PC-9 (cell line): Measurements from ENCODE around the gene MEIS2. TPM values are rescaled to one million over a fixed set of nuclear protein-coding genes. Genes with fewer than 3 reads are reported as not detected.
A peak's percentile ranks its signal among the peaks of the same experiment; 100 is the strongest.

Experiments
- BruUV-seq: library from RNA; stranded (reverse); fragments of 400-500 nt; replicated peaks from 2 replicates; lab custom pipeline; 2021; lab: Mats Ljungman, UMichigan
- CTCF ChIA-PET: fragments of 300-600 bp; sonication (Branson Sonifier 250); formaldehyde crosslinking; loops from one replicate; lab custom pipeline; 2022; ENCODE audit warnings: antibody characterized with exemption; lab: Charles Lee
- POLR2A ChIA-PET: fragments of 300-600 bp; sonication (Branson Sonifier 250); formaldehyde crosslinking; loops from one replicate; lab custom pipeline; 2022; ENCODE audit warnings: antibody characterized with exemption; ENCODE audit not compliant: unreplicated experiment; lab: Charles Lee
- DNase-seq, 2 experiments: peaks; one replicate each; pipeline versions ENCODE4 v3.0.0 to v3.0.0-alpha.2; 2015 to 2022; ENCODE audit warnings: mixed read lengths in 1 of 2
- H2AFZ ChIP-seq: fragments of 200-600 bp; sonication (generic); 2 replicates; pipeline ENCODE4 v1.8.1; 2017; ENCODE audit warnings: antibody characterized with exemption
- H3F3A ChIP-seq: fragments of 200-600 bp; sonication (generic); 2 replicates; pipeline ENCODE4 v1.8.1; 2017; ENCODE audit warnings: antibody characterized with exemption, mild to moderate bottlenecking, low read depth; ENCODE audit not compliant: insufficient read depth
- H3K27ac ChIP-seq: fragments of 200-600 bp; sonication (generic); 2 replicates; pipeline ENCODE4 v1.6.1; 2016; ENCODE audit warnings: mixed run types
- H3K27me3 ChIP-seq: fragments of 200-600 bp; sonication (generic); 2 replicates; pipeline ENCODE4 v1.6.1; 2016; ENCODE audit warnings: low read depth, mixed run types; ENCODE audit not compliant: insufficient read depth
- H3K36me3 ChIP-seq: fragments of 200-600 bp; sonication (generic); 2 replicates; pipeline ENCODE4 v1.6.1; 2016; ENCODE audit warnings: low read depth, mixed run types
- H3K4me1 ChIP-seq: fragments of 200-600 bp; sonication (generic); replicated peaks from 2 replicates; pipeline ENCODE4 v1.6.1; 2016; ENCODE audit warnings: mixed run types; ENCODE audit not compliant: insufficient read depth
- H3K4me2 ChIP-seq: fragments of 200-600 bp; sonication (generic); 2 replicates; pipeline ENCODE4 v1.6.1; 2017; ENCODE audit warnings: mixed run types
- H3K4me3 ChIP-seq: fragments of 200-600 bp; sonication (generic); 2 replicates; pipeline ENCODE4 v1.6.1; 2016; ENCODE audit warnings: mixed run types
- H3K79me2 ChIP-seq: fragments of 200-600 bp; sonication (generic); 2 replicates; pipeline ENCODE4 v1.6.1; 2017; ENCODE audit warnings: low read depth, mixed run types
- H3K9me2 ChIP-seq: fragments of 200-600 bp; sonication (generic); 2 replicates; pipeline ENCODE4 v1.8.1; 2017; ENCODE audit warnings: mild to moderate bottlenecking; ENCODE audit not compliant: insufficient read depth
- H3K9me3 ChIP-seq: fragments of 200-600 bp; sonication (generic); 2 replicates; pipeline ENCODE4 v1.8.1; 2016; ENCODE audit warnings: low read depth; ENCODE audit not compliant: insufficient read depth
- H4K20me1 ChIP-seq: fragments of 200-600 bp; sonication (generic); 2 replicates; pipeline ENCODE4 v1.8.1; 2017; ENCODE audit not compliant: insufficient read depth
- CTCF ChIP-seq: fragments of 200-600 bp; sonication (generic); conservative IDR thresholded peaks from 2 replicates; pipeline ENCODE4 v1.6.1; 2017; ENCODE audit warnings: mixed run types, antibody characterized with exemption, mild to moderate bottlenecking, moderate library complexity
- EZH2 ChIP-seq: fragments of 200-600 bp; sonication (generic); IDR thresholded peaks from 2 replicates; pipeline ENCODE4 v1.8.0; 2017; ENCODE audit warnings: antibody characterized with exemption, low read depth
- intact Hi-C: fragments of 100-400 bp; cut with micrococcal nuclease; formaldehyde crosslinking; loops from one replicate; pipeline ENCODE4 v1.10.0; 2022; ENCODE audit not compliant: unreplicated experiment
- total RNA-seq: library from RNA; stranded (reverse); gene quantifications from 2 replicates; pipeline ENCODE4 v1.2.3, GENCODE V29; 2021

Gene MEIS2
- total RNA-seq, 1 experiment from 2014 or later, result 29.1 TPM

DNA sequence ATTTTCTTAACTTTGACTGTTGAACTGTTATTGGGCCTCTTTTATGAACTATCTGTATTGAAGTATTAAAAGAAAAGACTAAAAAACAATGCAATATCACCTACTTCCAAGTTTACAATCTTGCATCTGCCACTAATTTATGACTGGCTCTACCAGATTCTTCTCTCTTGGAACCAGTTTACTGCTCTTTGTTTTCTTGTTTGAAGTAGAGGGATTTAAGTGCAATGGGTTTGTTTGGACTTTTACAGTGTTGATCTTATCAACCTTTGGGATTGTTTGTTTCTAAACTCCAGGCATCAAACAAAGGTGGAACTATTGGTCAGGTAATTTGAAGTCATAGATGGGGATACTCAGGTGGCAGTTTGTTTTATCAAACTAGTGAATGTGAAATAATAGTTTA is 43.0 kb upstream of the MEIS2 start:
- ChIA-PET POLR2A (no interaction called here), CTCF (no interaction called here)
- Histone ChIP-seq H3K9me3 (no peaks in the 10 kb centered on the region), H3K27ac (no peak overlapping the region), H3K27me3 (no peaks in the 10 kb centered on the region), H3K4me3 (no peak overlapping the region), H2AFZ (no peak overlapping the region), H4K20me1 (no peaks in the 10 kb centered on the region), H3K9me2 (no peaks in the 10 kb centered on the region), H3K79me2 (no peaks in the 10 kb centered on the region), H3F3A (no peaks in the 10 kb centered on the region), H3K4me2 (no peak overlapping the region), H3K36me3 (no peaks in the 10 kb centered on the region), H3K4me1 (no peaks in the 10 kb centered on the region)
- intact Hi-C loops, result no loop called here
- no peak for TF ChIP-seq EZH2
- TF ChIP-seq CTCF, result no peak
- DNase-seq, result peak in 1 of 2 experiments; percentile 50
- BruUV-seq, result no TSS peak

- POLR2A ChIA-PET, result no interaction called here
- H3K27me3 ChIP-seq, result no peaks in the 10 kb centered on the region
- DNase-seq, result no peak
- no peaks in the 10 kb centered on the region for H3F3A ChIP-seq
- H4K20me1 ChIP-seq, result no peaks in the 10 kb centered on the region
- H3K4me3 ChIP-seq, result no peak overlapping the region
- CTCF ChIA-PET, result no interaction called here
- no peaks in the 10 kb centered on the region for H3K79me2 ChIP-seq
- intact Hi-C loops, result no loop called here
- no peaks in the 10 kb centered on the region for H3K4me1 ChIP-seq
- H2AFZ ChIP-seq, result no peak overlapping the region
- TF ChIP-seq EZH2 (no peak), CTCF (no peak)
- no peaks in the 10 kb centered on the region for H3K36me3 ChIP-seq
- no peaks in the 10 kb centered on the region for H3K9me2 ChIP-seq
- no peak overlapping the region for H3K4me2 ChIP-seq
- H3K9me3 ChIP-seq, result no peaks in the 10 kb centered on the region
- H3K27ac ChIP-seq, result no peak overlapping the region
- BruUV-seq, result no TSS peak
Observed at GRCh38 chr15:37142371-37142770, 42.0 kb upstream of the MEIS2 start.

- Histone ChIP-seq H3K27ac (no peak overlapping the region), H3K4me1 (no peaks in the 10 kb centered on the region), H4K20me1 (no peaks in the 10 kb centered on the region), H3K4me2 (no peak overlapping the region), H3K27me3 (no peaks in the 10 kb centered on the region), H3F3A (no peaks in the 10 kb centered on the region), H3K9me2 (no peaks in the 10 kb centered on the region), H3K36me3 (no peaks in the 10 kb centered on the region), H3K4me3 (no peak overlapping the region), H3K79me2 (no peaks in the 10 kb centered on the region), H3K9me3 (no peaks in the 10 kb centered on the region), H2AFZ (no peak overlapping the region)
- ChIA-PET CTCF (interaction anchor here (0.6 kb wide), 1 partner anchor 462 kb away, joined by 3 read pairs; no protein-coding TSS in a partner anchor), POLR2A (interaction anchor here (0.7 kb wide), 1 partner anchor 654 kb away, joined by 11 read pairs; no protein-coding TSS in a partner anchor)
- TF ChIP-seq EZH2, result no peak
- intact Hi-C loops, result no loop called here
- DNase-seq, result no peak
- BruUV-seq, result no TSS peak
Observed at GRCh38 chr15:37140531-37141058, 40.2 kb upstream of the MEIS2 start.
